Endothelial cell (in vitro differentiated cells): ENCODE results near the gene CFAP251. TPM values are rescaled to one million over a fixed set of nuclear protein-coding genes. Genes with fewer than 3 reads are reported as not detected.

Experiments
- DNase-seq: peaks from one replicate; pipeline ENCODE4 v3.0.0; 2021; ENCODE audit warnings: low spot score
- H3K27ac Mint-ChIP-seq: one replicate; pipeline ENCODE4 v1.8.0; 2021; ENCODE audit warnings: mixed read lengths, inconsistent platforms; ENCODE audit not compliant: unreplicated experiment
- H3K27me3 Mint-ChIP-seq: one replicate; pipeline ENCODE4 v1.8.0; 2021; ENCODE audit warnings: mild to moderate bottlenecking, moderate library complexity, mixed read lengths, inconsistent platforms; ENCODE audit not compliant: unreplicated experiment
- H3K36me3 Mint-ChIP-seq: one replicate; pipeline ENCODE4 v1.8.0; 2021; ENCODE audit warnings: mild to moderate bottlenecking, low read depth, mixed read lengths, inconsistent platforms; ENCODE audit not compliant: unreplicated experiment
- H3K4me1 Mint-ChIP-seq: one replicate; pipeline ENCODE4 v1.8.0; 2021; ENCODE audit warnings: mild to moderate bottlenecking, mixed read lengths, inconsistent platforms; ENCODE audit not compliant: unreplicated experiment
- H3K4me3 Mint-ChIP-seq: one replicate; pipeline ENCODE4 v1.8.0; 2021; ENCODE audit warnings: mild to moderate bottlenecking, mixed read lengths, inconsistent platforms; ENCODE audit not compliant: unreplicated experiment
- H3K9me3 Mint-ChIP-seq: one replicate; pipeline ENCODE4 v1.8.0; 2021; ENCODE audit warnings: mixed read lengths, inconsistent platforms; ENCODE audit not compliant: unreplicated experiment
- CTCF ChIP-seq: fragments of 200-600 bp; sonication (generic); IDR thresholded peaks from one replicate; pipeline ENCODE4 v1.5.0; 2021; ENCODE audit warnings: antibody characterized with exemption; ENCODE audit not compliant: unreplicated experiment
- total RNA-seq: library from RNA; stranded (reverse); fragmentation: NEBNext Ultra II Directional; extraction: Animal tissue kit (Norgen Biotek cat#: 25700); gene quantifications from one replicate; pipeline ENCODE4 v1.2.1, GENCODE V29; 2021; ENCODE audit not compliant: unreplicated experiment

Gene CFAP251
- total RNA-seq, 1 donor from 2014 or later, result 0.80 TPM

GRCh38 chr12:121996945-121997612, 78.7 kb downstream of the CFAP251 start:
- no peak overlapping the region for H3K27ac Mint-ChIP-seq
- H3K9me3 Mint-ChIP-seq, result no peaks in the 10 kb centered on the region
- H3K36me3 Mint-ChIP-seq, result no peaks in the 10 kb centered on the region
- DNase-seq, result no peak
- no peak for TF ChIP-seq CTCF
- H3K4me1 Mint-ChIP-seq, result no peaks in the 10 kb centered on the region
- peaks cover 5% of the 10 kb centered on the region for H3K27me3 Mint-ChIP-seq
- H3K4me3 Mint-ChIP-seq, result no peak overlapping the region

- no peaks in the 10 kb centered on the region for H3K36me3 Mint-ChIP-seq
- no peaks in the 10 kb centered on the region for H3K4me1 Mint-ChIP-seq
- H3K27ac Mint-ChIP-seq, result no peak overlapping the region
- H3K9me3 Mint-ChIP-seq, result no peaks in the 10 kb centered on the region
- H3K27me3 Mint-ChIP-seq, result peaks cover 6% of the 10 kb centered on the region
- no peak for DNase-seq
- no peak for TF ChIP-seq CTCF
- no peak overlapping the region for H3K4me3 Mint-ChIP-seq
Observed at GRCh38 chr12:122001466-122002209, 83.2 kb downstream of the CFAP251 start.

DNA sequence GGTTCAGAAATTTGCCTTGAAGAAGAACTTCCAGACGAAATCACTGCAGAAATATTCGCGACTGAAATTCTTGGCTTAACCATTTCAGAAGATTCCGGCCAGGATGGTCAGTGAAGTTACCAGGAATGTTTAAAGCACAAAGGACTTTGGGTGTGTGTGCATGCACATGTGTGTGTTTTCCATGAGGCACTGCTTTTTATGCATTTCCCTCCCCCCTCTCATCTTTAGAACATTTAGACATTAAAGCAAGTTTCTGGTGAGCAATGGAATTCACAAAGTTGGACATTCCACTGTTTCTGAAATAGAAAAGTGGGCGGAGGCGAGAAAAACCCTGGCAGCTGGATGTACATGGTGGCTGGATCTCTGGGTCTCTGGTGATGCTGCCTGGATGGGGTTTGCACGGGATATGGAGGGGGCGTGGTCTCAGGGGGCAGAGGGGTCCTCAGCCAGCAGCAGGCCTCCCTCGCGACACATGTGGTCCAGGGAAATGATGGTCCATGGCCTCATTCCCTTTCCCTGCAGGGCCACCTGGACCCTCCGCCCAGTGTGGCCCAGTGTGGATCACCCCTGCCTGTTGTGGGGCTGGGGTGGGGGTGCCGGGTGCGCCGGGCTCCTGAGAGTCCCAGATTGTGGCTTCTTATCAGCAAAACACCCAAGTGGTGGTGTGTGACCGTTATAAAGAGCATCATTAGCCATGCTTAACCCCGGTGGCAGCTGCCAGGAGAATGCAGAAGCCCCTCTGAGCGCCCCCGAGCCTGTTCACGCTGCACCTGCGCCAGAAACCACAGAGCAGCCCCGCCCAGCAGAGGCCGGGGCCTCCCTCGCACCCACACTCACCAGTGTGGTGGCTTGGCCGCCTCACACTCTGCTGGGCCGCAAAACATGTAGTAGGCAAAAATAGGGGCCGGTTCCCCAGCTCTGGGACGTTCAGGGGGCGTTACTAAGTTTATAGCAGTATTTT, 85.5 kb downstream of the CFAP251 start:
- TF ChIP-seq CTCF, result no peak

GRCh38 chr12:122004633-122005071, 86.3 kb downstream of the CFAP251 start:
- H3K27ac Mint-ChIP-seq, result no peak overlapping the region
- H3K4me3 Mint-ChIP-seq, result no peak overlapping the region
- H3K36me3 Mint-ChIP-seq, result no peaks in the 10 kb centered on the region
- DNase-seq, result no peak
- H3K4me1 Mint-ChIP-seq, result no peaks in the 10 kb centered on the region
- no peak for TF ChIP-seq CTCF
- no peaks in the 10 kb centered on the region for H3K9me3 Mint-ChIP-seq
- H3K27me3 Mint-ChIP-seq, result peaks cover 4% of the 10 kb centered on the region

More for the DNA sequence above, 85.5 kb downstream of the CFAP251 start:
- Mint-ChIP-seq H3K27me3 (peaks cover 6% of the 10 kb centered on the region), H3K36me3 (no peaks in the 10 kb centered on the region), H3K4me3 (no peak overlapping the region), H3K4me1 (no peaks in the 10 kb centered on the region), H3K27ac (no peak overlapping the region), H3K9me3 (no peaks in the 10 kb centered on the region)
- no peak for DNase-seq
